HepG2 (cell line): ENCODE data around the gene HMCN2. TPM values are rescaled to one million over a fixed set of nuclear protein-coding genes. Genes with fewer than 3 reads are reported as not detected.
A peak's percentile ranks its signal among the peaks of the same experiment; 100 is the strongest.

ENCODE experiments used
- BRF2 ChIP-seq: sonication (generic); formaldehyde crosslinking; IDR thresholded peaks from 2 replicates; pipeline ENCODE4 v1.8.1; 2022; ENCODE audit warnings: mild to moderate bottlenecking, missing genetic modification reagents
- JUN ChIP-seq: sonication (generic); formaldehyde crosslinking; IDR thresholded peaks from 2 replicates; pipeline ENCODE4 v1.4.0; 2020; ENCODE audit warnings: mild to moderate bottlenecking, missing genetic modification reagents
- MED8 ChIP-seq: sonication (generic); formaldehyde crosslinking; IDR thresholded peaks from 2 replicates; pipeline ENCODE4 v1.8.1; 2023; ENCODE audit warnings: mild to moderate bottlenecking, missing genetic modification reagents; ENCODE audit not compliant: insufficient replicate concordance
- MYPOP ChIP-seq: sonication (generic); formaldehyde crosslinking; IDR thresholded peaks from 2 replicates; pipeline ENCODE4 v1.8.1; 2023; ENCODE audit warnings: mild to moderate bottlenecking, moderate library complexity, missing genetic modification reagents
- NFE2L2 ChIP-seq: fragments of 150-350 bp; IDR thresholded peaks from 2 replicates; pipeline ENCODE4 v1.6.1; 2014; ENCODE audit warnings: low read length
- SATB2 ChIP-seq: sonication (generic); formaldehyde crosslinking; IDR thresholded peaks from 2 replicates; pipeline ENCODE4 v1.5.0; 2020; ENCODE audit warnings: missing genetic modification reagents
- SIX4 ChIP-seq: sonication (generic); formaldehyde crosslinking; IDR thresholded peaks from 2 replicates; pipeline ENCODE4 v1.4.0; 2020; ENCODE audit warnings: missing genetic modification reagents
- ZKSCAN1 ChIP-seq: fragments of 150-350 bp; IDR thresholded peaks from 2 replicates; pipeline ENCODE4 v1.6.1; 2014; ENCODE audit warnings: low read length
- ZNF10 ChIP-seq: sonication (generic); formaldehyde crosslinking; IDR thresholded peaks from 2 replicates; pipeline ENCODE4 v1.4.0; 2020; ENCODE audit warnings: mild to moderate bottlenecking, low read depth, missing genetic modification reagents, borderline replicate concordance
- ZNF318 ChIP-seq: sonication (generic); formaldehyde crosslinking; IDR thresholded peaks from 2 replicates; pipeline ENCODE4 v1.4.0; 2020; ENCODE audit warnings: mild to moderate bottlenecking, missing genetic modification reagents
- ZNF598 ChIP-seq: sonication (generic); formaldehyde crosslinking; IDR thresholded peaks from 2 replicates; pipeline ENCODE4 v1.5.1; 2020; ENCODE audit warnings: mild to moderate bottlenecking, missing genetic modification reagents, borderline replicate concordance
- ZNF607 ChIP-seq: sonication (generic); formaldehyde crosslinking; IDR thresholded peaks from 2 replicates; pipeline ENCODE4 v1.5.1; 2020; ENCODE audit warnings: missing genetic modification reagents, mild to moderate bottlenecking, borderline replicate concordance
- ZNF687 ChIP-seq: sonication (generic); formaldehyde crosslinking; IDR thresholded peaks from 2 replicates; pipeline ENCODE4 v1.5.1; 2020; ENCODE audit warnings: mild to moderate bottlenecking, missing genetic modification reagents, moderate library complexity
- ZSCAN9 ChIP-seq: IDR thresholded peaks from 2 replicates; pipeline ENCODE4 v1.6.1; 2016; ENCODE audit warnings: borderline replicate concordance
- polyA plus RNA-seq, 8 experiments: library from polyadenylated mRNA; depleted of rRNA in 3 of 8; stranded (reverse) in 7 of 8; unstranded in 1 of 8; fragments of >200 nt; fragmentation: Illumina TruSeq in 4 of 8; extraction: Trizol in 4 of 8; gene quantifications; 2 replicates each; pipeline versions ENCODE4 v1.2.1 to v1.2.3, GENCODE V29; 2011 to 2016; ENCODE audit warnings: low read depth in 4 of 8, missing spikeins in 1 of 8, mixed read lengths in 1 of 8; ENCODE audit not compliant: insufficient read depth in 1 of 8
- total RNA-seq, 5 experiments: library from RNA; depleted of rRNA; stranded (reverse); fragments of >200 nt; fragmentation: Illumina TruSeq; extraction: Trizol; gene quantifications; 2 replicates each; pipeline ENCODE4 v1.2.3, GENCODE V29; 2016; ENCODE audit warnings: low read depth in 1 of 5

The HMCN2 gene
- total and polyA plus RNA-seq, 2 of the 13 experiments (the other 11 are each of a cell fraction or from before 2014, with no cell fraction given): 0.09 TPM; not detected in 1

- TF ChIP-seq ZNF318 (CRISPR knock-in tag) (no peak), ZNF607 (CRISPR knock-in tag) (0 out of 2 replicates have a peak, but pooled peaks have one; percentile 77), SIX4 (no peak), ZSCAN9 (CRISPR knock-in tag) (no peak), NFE2L2 (no peak), ZKSCAN1 (no peak), MED8 (CRISPR knock-in tag) (no peak), BRF2 (CRISPR knock-in tag) (peak; percentile 31; the same call in 1 of the 2 replicates), ZNF10 (0 out of 2 replicates have a peak, but pooled peaks have one; percentile 52), JUN (CRISPR knock-in tag) (0 out of 2 replicates have a peak, but pooled peaks have one; percentile 44), MYPOP (CRISPR knock-in tag) (no peak), SATB2 (CRISPR knock-in tag) (no peak), ZNF598 (CRISPR knock-in tag) (no peak), ZNF687 (CRISPR knock-in tag) (peak; percentile 96)
These were observed 167.8 kb downstream of the HMCN2 start (continued) for GRCh38 chr9:130433168-130433946.
